Measurements from ENCODE around the gene PAPPA.

DNA sequence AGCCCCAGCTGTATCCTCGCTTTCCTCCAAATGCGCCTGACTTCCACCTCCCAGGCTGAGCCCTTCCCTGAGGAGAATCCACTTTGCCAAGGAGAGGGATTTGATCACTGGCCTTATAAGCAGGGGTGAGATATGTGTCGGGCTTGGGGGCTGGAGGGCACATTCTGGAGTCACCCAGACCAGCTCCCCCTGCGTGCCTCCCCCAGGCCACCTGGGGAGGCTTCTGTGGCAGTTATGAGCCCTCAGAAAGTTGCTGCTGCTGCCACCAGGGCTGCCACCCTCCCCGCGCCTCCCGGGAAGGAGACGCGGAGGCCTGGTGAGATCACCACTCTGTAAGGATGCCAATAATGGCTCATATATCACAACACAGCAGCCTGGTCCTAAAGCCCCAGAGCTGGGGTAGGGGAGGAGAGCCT, 211.5 kb downstream of the PAPPA start:
- TF ChIP-seq CTCF (IDR thresholded peaks at IDR 0.05), result peak; percentile 34
- TF ChIP-seq MXI1 (IDR thresholded peaks at IDR 0.05; ENCODE audit: low read depth, low read length), result no peak
- no peak for TF ChIP-seq POLR2AphosphoS5 (IDR thresholded peaks at IDR 0.05; ENCODE audit: low read depth, low read length)
- peak; percentile 85 for TF ChIP-seq NFIC (IDR thresholded peaks at IDR 0.05; ENCODE audit: borderline replicate concordance)
- peak; percentile 48 for TF ChIP-seq JUND (IDR thresholded peaks at IDR 0.05)
- TF ChIP-seq, protein P1, sequence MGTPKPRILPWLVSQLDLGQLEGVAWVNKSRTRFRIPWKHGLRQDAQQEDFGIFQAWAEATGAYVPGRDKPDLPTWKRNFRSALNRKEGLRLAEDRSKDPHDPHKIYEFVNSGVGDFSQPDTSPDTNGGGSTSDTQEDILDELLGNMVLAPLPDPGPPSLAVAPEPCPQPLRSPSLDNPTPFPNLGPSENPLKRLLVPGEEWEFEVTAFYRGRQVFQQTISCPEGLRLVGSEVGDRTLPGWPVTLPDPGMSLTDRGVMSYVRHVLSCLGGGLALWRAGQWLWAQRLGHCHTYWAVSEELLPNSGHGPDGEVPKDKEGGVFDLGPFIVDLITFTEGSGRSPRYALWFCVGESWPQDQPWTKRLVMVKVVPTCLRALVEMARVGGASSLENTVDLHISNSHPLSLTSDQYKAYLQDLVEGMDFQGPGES (IDR thresholded peaks at IDR 0.05; ENCODE audit: low read depth, low read length), result no peak
- no peak for TF ChIP-seq FOXM1 (IDR thresholded peaks at IDR 0.05; ENCODE audit: low read depth)
- TF ChIP-seq TCF12 (IDR thresholded peaks at IDR 0.05), result 0 out of 2 replicates have a peak, but pooled peaks have one; percentile 34
- TF ChIP-seq EP300 (IDR thresholded peaks at IDR 0.05; ENCODE audit: borderline replicate concordance in 1 of 2, low read depth in 1 of 2, low read length in 1 of 2), result no peak
- TF ChIP-seq RAD21 (IDR thresholded peaks at IDR 0.05; ENCODE audit: low read length), result 0 out of 2 replicates have a peak, but pooled peaks have one; percentile 3
- TF ChIP-seq ZBTB33 (IDR thresholded peaks at IDR 0.05; ENCODE audit: borderline replicate concordance, low read depth), result no peak
- TF ChIP-seq, protein P2, sequence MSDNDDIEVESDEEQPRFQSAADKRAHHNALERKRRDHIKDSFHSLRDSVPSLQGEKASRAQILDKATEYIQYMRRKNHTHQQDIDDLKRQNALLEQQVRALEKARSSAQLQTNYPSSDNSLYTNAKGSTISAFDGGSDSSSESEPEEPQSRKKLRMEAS (IDR thresholded peaks at IDR 0.05; ENCODE audit: low read depth), result no peak
